Tibial nerve (tissue), 4 donors: ENCODE measurements around the gene B4GALT5.

Source experiments
- CTCF ChIP-seq, 5 experiments: fragments of 200-600 bp in 3 of 5; fragments of 450-650 bp in 2 of 5; sonication (generic) in 3 of 5; IDR thresholded peaks; one replicate each; pipeline ENCODE4 v1.5.1; 2016 to 2019; ENCODE audit warnings: antibody characterized with exemption in 5 of 5, mild to moderate bottlenecking in 3 of 5, moderate library complexity in 2 of 5
- EP300 ChIP-seq, 2 donors: sonication (generic); formaldehyde crosslinking; IDR thresholded peaks; one replicate each; pipeline ENCODE4 v1.6.1; 2017; ENCODE audit warnings: antibody characterized with exemption in 2 of 2, mild to moderate bottlenecking in 1 of 2

- no peak for TF ChIP-seq CTCF (IDR thresholded peaks at IDR 0.05)
- TF ChIP-seq EP300 (IDR thresholded peaks at IDR 0.05) = peak in 1 of 2 donors; percentile 59
These were observed at the start of gene B4GALT5 for GRCh38 chr20:49713753-49714712.
